GM18505 (cell line): ENCODE data around the gene SLC27A1.

Experiments
- ATAC-seq: cut with Tn5 transposase; IDR thresholded peaks from one replicate; pipeline ENCODE4 v1.9.1; 2021; ENCODE audit not compliant: unreplicated experiment
- POLR2A ChIP-seq: IDR thresholded peaks from 4 replicates; pipeline ENCODE4 v1.6.1; 2011; ENCODE audit warnings: borderline replicate concordance; ENCODE audit not compliant: insufficient read depth, insufficient read length; ENCODE audit errors: extremely low read depth

The SLC27A1 gene

GRCh38 chr19:17555480-17555928 is 85.2 kb downstream of the SLC27A1 start, which contains the start of gene COLGALT1:
COLGALT1 (plus strand) TSS chr19:17555649; CDS start chr19:17555714, 65 bp downstream.
- ATAC-seq, result peak; percentile 90

More at GRCh38 chr19:17555480-17555928, 85.2 kb downstream of the SLC27A1 start, which contains the start of gene COLGALT1:
- TF ChIP-seq POLR2A, result peak; percentile 57
